ENCODE measurements around the gene ZNF853. TPM values are rescaled to one million over a fixed set of nuclear protein-coding genes. Genes with fewer than 3 reads are reported as not detected.

ZNF853 gene
- total RNA-seq, 1 experiment from 2014 or later, result 1.0 TPM

DNA sequence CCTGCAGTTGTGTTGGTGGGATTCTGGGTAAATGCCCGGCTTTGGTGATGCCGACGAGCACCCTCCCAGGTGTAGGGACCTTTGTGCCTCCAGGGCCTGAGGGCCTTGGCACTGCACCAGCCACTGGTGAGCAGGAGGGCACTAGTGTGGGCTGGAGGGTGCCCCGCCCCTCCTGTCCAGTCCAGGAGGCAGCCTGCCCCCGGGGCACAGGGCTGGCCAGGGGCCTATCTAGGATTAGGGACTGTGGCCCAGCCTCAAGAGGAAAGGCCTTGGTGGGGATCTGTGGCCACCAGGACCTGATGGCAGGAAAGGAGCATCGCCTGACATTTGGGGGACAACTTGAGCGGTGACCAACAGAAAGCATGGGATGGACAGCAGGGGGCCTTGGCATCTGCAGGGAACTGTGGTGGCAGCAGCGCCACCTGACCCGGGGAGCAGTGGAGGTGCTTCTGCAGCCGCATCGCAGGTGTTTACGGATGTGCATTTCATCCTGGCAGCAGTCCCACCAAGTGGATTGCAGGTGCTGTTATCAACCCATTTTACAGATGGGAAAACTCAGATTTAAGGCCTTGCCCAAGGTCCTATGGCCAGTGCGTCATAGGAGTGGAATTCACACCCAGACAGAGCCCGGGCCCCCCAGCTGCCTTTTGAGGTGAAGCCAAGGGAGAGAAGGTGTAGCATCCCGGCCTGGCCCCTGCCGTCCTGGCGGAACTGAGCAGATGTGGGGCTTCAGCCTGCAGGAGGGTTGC, 32.8 kb downstream of the ZNF853 start:
- ChIA-PET CTCF (no interaction called here), POLR2A (ENCODE audit: unreplicated experiment) (no interaction called here)
- Histone ChIP-seq H3K36me3 (ENCODE audit: low read depth, low read length) (peaks cover 48% of the 10 kb centered on the region), H3K9me2 (replicated peaks; ENCODE audit: low read length) (no peaks in the 10 kb centered on the region), H2AFZ (ENCODE audit: low read length) (no peak overlapping the region), H3K79me2 (ENCODE audit: low read length) (no peaks in the 10 kb centered on the region), H3K4me2 (ENCODE audit: low read length) (no peak overlapping the region), H3K9ac (ENCODE audit: low read length) (no peak overlapping the region), H4K20me1 (ENCODE audit: low read length) (no peaks in the 10 kb centered on the region), H3K4me3 (ENCODE audit: low read length) (no peak overlapping the region), H3K9me3 (ENCODE audit: low read length) (no peaks in the 10 kb centered on the region), H3F3A (ENCODE audit: low read length, unreplicated experiment) (no peaks in the 10 kb centered on the region), H3K4me1 (ENCODE audit: insufficient read depth, low read length) (no peaks in the 10 kb centered on the region), H3K27ac (ENCODE audit: low read length) (no peak overlapping the region), H3K27me3 (ENCODE audit: low read length) (no peaks in the 10 kb centered on the region)
- BruUV-seq (replicated peaks), result no TSS peak
- DNase-seq (no peak), ATAC-seq (no peak)
- TF ChIP-seq EZH2 (IDR thresholded peaks at IDR 0.05; ENCODE audit: low read length, unreplicated experiment) (no peak), EZH2phosphoT487 (IDR thresholded peaks at IDR 0.05; ENCODE audit: borderline replicate concordance, low read length) (no peak)
- TF ChIP-seq, protein P1, sequence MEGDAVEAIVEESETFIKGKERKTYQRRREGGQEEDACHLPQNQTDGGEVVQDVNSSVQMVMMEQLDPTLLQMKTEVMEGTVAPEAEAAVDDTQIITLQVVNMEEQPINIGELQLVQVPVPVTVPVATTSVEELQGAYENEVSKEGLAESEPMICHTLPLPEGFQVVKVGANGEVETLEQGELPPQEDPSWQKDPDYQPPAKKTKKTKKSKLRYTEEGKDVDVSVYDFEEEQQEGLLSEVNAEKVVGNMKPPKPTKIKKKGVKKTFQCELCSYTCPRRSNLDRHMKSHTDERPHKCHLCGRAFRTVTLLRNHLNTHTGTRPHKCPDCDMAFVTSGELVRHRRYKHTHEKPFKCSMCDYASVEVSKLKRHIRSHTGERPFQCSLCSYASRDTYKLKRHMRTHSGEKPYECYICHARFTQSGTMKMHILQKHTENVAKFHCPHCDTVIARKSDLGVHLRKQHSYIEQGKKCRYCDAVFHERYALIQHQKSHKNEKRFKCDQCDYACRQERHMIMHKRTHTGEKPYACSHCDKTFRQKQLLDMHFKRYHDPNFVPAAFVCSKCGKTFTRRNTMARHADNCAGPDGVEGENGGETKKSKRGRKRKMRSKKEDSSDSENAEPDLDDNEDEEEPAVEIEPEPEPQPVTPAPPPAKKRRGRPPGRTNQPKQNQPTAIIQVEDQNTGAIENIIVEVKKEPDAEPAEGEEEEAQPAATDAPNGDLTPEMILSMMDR (conservative IDR thresholded peaks at IDR 0.05; ENCODE audit: low read depth, low read length), result no peak
- intact Hi-C loops (cut with micrococcal nuclease), result no loop called here

DNA sequence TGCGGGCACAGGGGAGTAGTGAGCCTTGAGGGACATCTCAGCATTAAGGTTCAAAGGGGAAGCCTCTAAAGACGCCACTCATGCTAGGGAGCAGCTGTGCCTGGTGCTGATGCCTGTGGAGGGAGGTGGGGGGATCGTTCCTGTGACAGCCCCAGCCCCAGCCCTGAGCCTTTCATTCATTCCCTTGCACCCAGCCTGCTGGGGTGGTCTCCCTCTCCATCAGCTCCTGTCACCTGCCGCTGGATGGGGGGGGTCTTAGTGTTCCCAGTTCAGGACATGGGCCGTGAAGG, 33.4 kb downstream of the ZNF853 start:
- Histone ChIP-seq H3K36me3 (ENCODE audit: low read depth, low read length) (peaks cover 44% of the 10 kb centered on the region), H4K20me1 (ENCODE audit: low read length) (no peaks in the 10 kb centered on the region), H3K27ac (ENCODE audit: low read length) (no peak overlapping the region), H3K9me3 (ENCODE audit: low read length) (no peaks in the 10 kb centered on the region), H3K4me1 (ENCODE audit: insufficient read depth, low read length) (no peaks in the 10 kb centered on the region), H3K27me3 (ENCODE audit: low read length) (no peaks in the 10 kb centered on the region), H3F3A (ENCODE audit: low read length, unreplicated experiment) (no peaks in the 10 kb centered on the region), H2AFZ (ENCODE audit: low read length) (no peak overlapping the region), H3K4me2 (ENCODE audit: low read length) (no peak overlapping the region), H3K9me2 (replicated peaks; ENCODE audit: low read length) (no peaks in the 10 kb centered on the region), H3K9ac (ENCODE audit: low read length) (no peak overlapping the region), H3K79me2 (ENCODE audit: low read length) (no peaks in the 10 kb centered on the region), H3K4me3 (ENCODE audit: low read length) (no peak overlapping the region)
- ChIA-PET POLR2A (ENCODE audit: unreplicated experiment) (no interaction called here), CTCF (no interaction called here)
- no peak for ATAC-seq
- intact Hi-C loops (cut with micrococcal nuclease), result no loop called here
- no TSS peak for BruUV-seq (replicated peaks)
- DNase-seq, result no peak
- TF ChIP-seq, protein P1 (conservative IDR thresholded peaks at IDR 0.05; ENCODE audit: low read depth, low read length), result no peak
- TF ChIP-seq EZH2 (IDR thresholded peaks at IDR 0.05; ENCODE audit: low read length, unreplicated experiment) (no peak), EZH2phosphoT487 (IDR thresholded peaks at IDR 0.05; ENCODE audit: borderline replicate concordance, low read length) (no peak)

DNA sequence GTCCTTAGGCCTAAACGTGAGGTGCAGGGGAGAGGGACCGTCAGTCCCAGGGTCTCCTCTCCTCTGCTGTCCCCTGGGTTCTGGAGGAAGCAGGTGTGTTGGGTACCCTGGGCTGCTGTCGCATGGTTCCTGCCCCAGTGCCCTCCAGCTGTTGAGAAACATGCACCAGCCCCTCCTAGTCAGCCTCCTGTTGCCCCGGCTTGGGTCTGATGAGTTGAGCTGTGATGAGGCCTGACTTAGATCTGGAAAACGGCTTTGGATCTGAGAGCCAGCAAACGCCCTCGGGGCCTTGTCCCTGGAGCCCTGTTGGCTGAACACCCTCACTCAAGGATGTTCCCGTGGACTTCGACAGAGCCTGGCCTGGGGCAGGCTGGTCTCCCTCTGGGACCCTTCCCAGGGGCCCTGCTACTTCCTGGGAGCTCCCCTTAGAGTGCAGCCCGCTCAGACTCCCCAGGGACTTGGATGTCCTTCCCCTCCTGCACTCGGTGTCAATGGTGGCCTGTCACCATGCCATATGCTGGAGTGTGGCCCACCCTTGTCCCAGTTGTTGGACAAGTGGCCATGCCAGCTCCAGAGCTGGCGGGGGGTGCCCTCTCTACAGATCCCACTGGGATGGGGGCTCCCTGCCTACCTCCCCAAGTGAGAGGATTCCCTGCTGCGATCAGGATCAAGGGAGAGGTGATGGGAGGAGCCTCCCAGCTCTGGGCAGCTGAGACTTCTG, 34.0 kb downstream of the ZNF853 start:
- no TSS peak for BruUV-seq (replicated peaks)
- ATAC-seq, result no peak

More for the DNA sequence above, 34.0 kb downstream of the ZNF853 start:
- no peak for DNase-seq
- Histone ChIP-seq H3K4me2 (ENCODE audit: low read length) (no peak overlapping the region), H3K9me3 (ENCODE audit: low read length) (no peaks in the 10 kb centered on the region), H3K9ac (ENCODE audit: low read length) (no peak overlapping the region), H3K36me3 (ENCODE audit: low read depth, low read length) (peaks cover 41% of the 10 kb centered on the region), H3K9me2 (replicated peaks; ENCODE audit: low read length) (no peaks in the 10 kb centered on the region), H3K79me2 (ENCODE audit: low read length) (no peaks in the 10 kb centered on the region), H3K4me1 (ENCODE audit: insufficient read depth, low read length) (no peaks in the 10 kb centered on the region), H3K27ac (ENCODE audit: low read length) (no peak overlapping the region), H3K4me3 (ENCODE audit: low read length) (no peak overlapping the region), H3F3A (ENCODE audit: low read length, unreplicated experiment) (no peaks in the 10 kb centered on the region), H3K27me3 (ENCODE audit: low read length) (no peaks in the 10 kb centered on the region), H4K20me1 (ENCODE audit: low read length) (no peaks in the 10 kb centered on the region), H2AFZ (ENCODE audit: low read length) (no peak overlapping the region)
- CTCF ChIA-PET, result no interaction called here
- TF ChIP-seq EZH2phosphoT487 (IDR thresholded peaks at IDR 0.05; ENCODE audit: borderline replicate concordance, low read length) (no peak), EZH2 (IDR thresholded peaks at IDR 0.05; ENCODE audit: low read length, unreplicated experiment) (no peak)
- POLR2A ChIA-PET (ENCODE audit: unreplicated experiment), result no interaction called here
- intact Hi-C loops (cut with micrococcal nuclease), result no loop called here
